ENCODE measurements around the gene OSCAR.

The OSCAR gene

GRCh38 chr19:54141356-54141755, 40.8 kb upstream of the OSCAR start:
- TF ChIP-seq CTCF (conservative IDR thresholded peaks at IDR 0.05; ENCODE audit: low read depth, low read length), result no peak
- DNase-seq (ENCODE audit: low read depth), result no peak
- no peak overlapping the region for H3K4me3 ChIP-seq (ENCODE audit: low read depth, low read length)

- DNase-seq (ENCODE audit: low read depth), result no peak
- TF ChIP-seq CTCF (conservative IDR thresholded peaks at IDR 0.05; ENCODE audit: low read depth, low read length), result no peak
These were observed 38.1 kb upstream of the OSCAR start for GRCh38 chr19:54138489-54139256.

GRCh38 chr19:54137699-54138488, 37.3 kb upstream of the OSCAR start, which contains the start of gene CNOT3:
Gene CNOT3 (plus strand): TSS chr19:54137762. CDS start chr19:54142979, 5,217 bp downstream.
- no peak for DNase-seq (ENCODE audit: low read depth)
- no peak for TF ChIP-seq CTCF (conservative IDR thresholded peaks at IDR 0.05; ENCODE audit: low read depth, low read length)
- H3K4me3 ChIP-seq (ENCODE audit: low read depth, low read length), result peak within 1 kb of the TSS; percentile 86

More at GRCh38 chr19:54138489-54139256, 38.1 kb upstream of the OSCAR start:
- peak overlapping the region; percentile 86 for H3K4me3 ChIP-seq (ENCODE audit: low read depth, low read length)

- peak; percentile 100 for DNase-seq (ENCODE audit: low read depth)
- TF ChIP-seq CTCF (conservative IDR thresholded peaks at IDR 0.05; ENCODE audit: low read depth, low read length), result no peak
- peak overlapping the region; percentile 86 for H3K4me3 ChIP-seq (ENCODE audit: low read depth, low read length)
These were observed 36.5 kb upstream of the OSCAR start for GRCh38 chr19:54136864-54137698.

- DNase-seq (ENCODE audit: low read depth), result no peak
- H3K4me3 ChIP-seq (ENCODE audit: low read depth, low read length), result peak overlapping the region; percentile 66
- TF ChIP-seq CTCF (conservative IDR thresholded peaks at IDR 0.05; ENCODE audit: low read depth, low read length), result no peak
These were observed 35.7 kb upstream of the OSCAR start for GRCh38 chr19:54136086-54136863.

GRCh38 chr19:54133957-54134590, 33.5 kb upstream of the OSCAR start:
- no peak for DNase-seq (ENCODE audit: low read depth)
- TF ChIP-seq CTCF (conservative IDR thresholded peaks at IDR 0.05; ENCODE audit: low read depth, low read length), result no peak
- no peak overlapping the region for H3K4me3 ChIP-seq (ENCODE audit: low read depth, low read length)

Data from choroid plexus epithelial cell (primary cell).